Measurements from ENCODE around the gene PLEKHG4.

Gene PLEKHG4

DNA sequence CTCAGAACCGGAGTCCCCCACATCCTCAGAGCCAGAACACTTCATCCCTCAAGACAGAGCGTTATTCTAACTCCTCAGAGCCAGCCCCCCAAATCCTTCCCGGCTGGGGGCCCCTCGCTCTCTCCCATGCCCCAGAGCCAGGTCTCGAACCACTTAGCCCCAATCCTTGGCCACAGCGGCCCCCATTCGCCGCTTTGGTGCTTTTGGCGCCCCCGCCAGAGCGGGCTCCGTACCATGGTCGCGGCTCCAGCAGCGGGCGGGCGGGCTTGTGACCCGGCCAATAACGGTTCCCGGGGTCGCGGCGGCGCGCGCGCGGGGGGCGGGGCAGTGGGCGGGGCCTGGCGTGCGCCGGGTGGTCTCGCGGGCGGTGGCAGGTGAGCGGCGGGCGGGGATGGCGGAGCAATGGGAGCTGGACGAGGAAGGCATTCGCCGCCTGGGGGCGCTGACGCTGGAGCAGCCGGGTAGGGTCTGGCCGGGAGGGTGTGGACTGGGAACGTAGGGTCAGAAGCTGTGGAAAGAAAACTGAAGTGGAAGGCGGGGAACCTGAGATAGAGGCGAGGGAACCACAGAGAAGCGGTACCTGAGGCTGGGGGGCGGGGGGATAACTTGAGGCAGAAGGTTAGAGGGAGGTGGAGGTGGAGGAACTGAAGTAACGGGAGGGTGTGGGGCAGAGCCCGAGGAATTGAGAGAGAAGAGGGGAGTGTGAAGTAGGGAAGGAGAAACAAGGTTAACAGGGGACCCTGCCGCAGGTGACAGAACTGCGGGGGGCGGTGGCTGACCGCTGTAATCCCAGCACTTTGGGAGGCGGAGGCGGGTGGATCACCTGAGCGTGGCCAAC is 47.4 kb downstream of the PLEKHG4 start, which contains the start of the genes KCTD19 and LRRC36:
KCTD19 (minus strand) TSS at position 270 of the 838 bp plus-strand sequence; CDS start at position 236, 34 bp downstream.
LRRC36 (plus strand) TSS at position 344 of the 838 bp plus-strand sequence; CDS start at position 392, 48 bp downstream.
- H3K4me3 ChIP-seq (ENCODE audit: low read depth, low read length): peak within 1 kb of the TSS; percentile 58
- peak within 1 kb of the TSS; percentile 89 for H3K4me2 ChIP-seq (ENCODE audit: low read length)
- no peaks in the 10 kb centered on the region for H3K79me2 ChIP-seq
- TF ChIP-seq, protein P1, sequence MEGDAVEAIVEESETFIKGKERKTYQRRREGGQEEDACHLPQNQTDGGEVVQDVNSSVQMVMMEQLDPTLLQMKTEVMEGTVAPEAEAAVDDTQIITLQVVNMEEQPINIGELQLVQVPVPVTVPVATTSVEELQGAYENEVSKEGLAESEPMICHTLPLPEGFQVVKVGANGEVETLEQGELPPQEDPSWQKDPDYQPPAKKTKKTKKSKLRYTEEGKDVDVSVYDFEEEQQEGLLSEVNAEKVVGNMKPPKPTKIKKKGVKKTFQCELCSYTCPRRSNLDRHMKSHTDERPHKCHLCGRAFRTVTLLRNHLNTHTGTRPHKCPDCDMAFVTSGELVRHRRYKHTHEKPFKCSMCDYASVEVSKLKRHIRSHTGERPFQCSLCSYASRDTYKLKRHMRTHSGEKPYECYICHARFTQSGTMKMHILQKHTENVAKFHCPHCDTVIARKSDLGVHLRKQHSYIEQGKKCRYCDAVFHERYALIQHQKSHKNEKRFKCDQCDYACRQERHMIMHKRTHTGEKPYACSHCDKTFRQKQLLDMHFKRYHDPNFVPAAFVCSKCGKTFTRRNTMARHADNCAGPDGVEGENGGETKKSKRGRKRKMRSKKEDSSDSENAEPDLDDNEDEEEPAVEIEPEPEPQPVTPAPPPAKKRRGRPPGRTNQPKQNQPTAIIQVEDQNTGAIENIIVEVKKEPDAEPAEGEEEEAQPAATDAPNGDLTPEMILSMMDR (IDR thresholded peaks at IDR 0.05): no peak
- H3K36me3 ChIP-seq (ENCODE audit: control insufficient read depth, insufficient read depth, low read length): no peaks in the 10 kb centered on the region
- H2AFZ ChIP-seq: peak within 1 kb of the TSS; percentile 84
- no peaks in the 10 kb centered on the region for H3K27me3 ChIP-seq (ENCODE audit: control insufficient read depth, insufficient read depth, low read length)
- no peaks in the 10 kb centered on the region for H3K9me3 ChIP-seq (ENCODE audit: control insufficient read depth, low read length)
- peaks cover 3% of the 10 kb centered on the region for H3K4me1 ChIP-seq
- no peak within 1 kb of the TSS for H3K27ac ChIP-seq
- no peak within 1 kb of the TSS for H3K9ac ChIP-seq

DNA sequence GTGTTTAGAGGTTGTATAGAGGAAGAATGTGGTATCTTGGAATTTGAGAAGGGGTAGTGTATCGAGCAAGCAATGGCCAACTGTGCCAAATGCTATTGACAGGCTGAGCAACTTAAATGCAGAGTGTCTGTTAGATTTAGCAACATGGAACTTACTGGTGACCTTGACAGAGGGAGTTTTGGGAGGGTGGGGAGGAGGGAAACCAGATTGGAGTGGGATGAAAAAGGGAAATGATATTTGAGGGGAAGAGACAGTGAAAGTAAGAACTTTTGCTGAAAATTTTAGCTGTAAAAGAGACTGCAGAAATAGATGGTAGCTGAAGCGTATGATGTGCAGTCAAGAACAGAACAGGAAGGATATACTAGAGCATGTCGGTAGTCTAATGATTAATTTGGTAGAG is 48.4 kb downstream of the PLEKHG4 start:
- Histone ChIP-seq H3K27ac (no peak overlapping the region), H2AFZ (peak overlapping the region; percentile 42), H3K9ac (no peak overlapping the region), H3K4me1 (peaks cover 3% of the 10 kb centered on the region), H3K79me2 (no peaks in the 10 kb centered on the region), H3K9me3 (ENCODE audit: control insufficient read depth, low read length) (no peaks in the 10 kb centered on the region), H3K36me3 (ENCODE audit: control insufficient read depth, insufficient read depth, low read length) (no peaks in the 10 kb centered on the region), H3K4me3 (ENCODE audit: low read depth, low read length) (no peak overlapping the region), H3K27me3 (ENCODE audit: control insufficient read depth, insufficient read depth, low read length) (no peaks in the 10 kb centered on the region), H3K4me2 (ENCODE audit: low read length) (no peak overlapping the region)
- TF ChIP-seq, protein P1 (IDR thresholded peaks at IDR 0.05): no peak

DNA sequence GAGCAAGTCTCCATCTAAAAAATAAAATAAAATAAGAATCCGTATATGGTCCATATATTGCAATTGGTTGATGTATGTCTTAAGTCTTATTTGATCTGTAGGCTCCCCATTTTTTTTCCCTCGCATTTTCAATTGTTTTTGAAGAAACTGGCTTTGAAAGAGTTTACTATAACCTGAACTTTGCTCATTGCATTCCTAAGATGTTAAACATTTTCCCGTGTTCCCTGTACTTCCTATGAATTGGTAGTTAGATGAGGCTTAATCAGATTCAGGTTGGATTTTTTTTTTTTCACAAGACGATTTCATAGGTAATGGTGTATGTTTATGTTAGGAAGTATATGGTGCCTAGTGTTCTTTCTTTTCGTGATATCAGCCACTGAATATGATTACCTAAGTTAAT is 50.6 kb downstream of the PLEKHG4 start:
- H3K4me3 ChIP-seq (ENCODE audit: low read depth, low read length): no peak overlapping the region
- H3K9me3 ChIP-seq (ENCODE audit: control insufficient read depth, low read length): no peaks in the 10 kb centered on the region
- H2AFZ ChIP-seq: no peak overlapping the region
- H3K36me3 ChIP-seq (ENCODE audit: control insufficient read depth, insufficient read depth, low read length): no peaks in the 10 kb centered on the region
- no peak overlapping the region for H3K27ac ChIP-seq
- no peak overlapping the region for H3K9ac ChIP-seq
- H3K4me2 ChIP-seq (ENCODE audit: low read length): no peak overlapping the region
- peaks cover 3% of the 10 kb centered on the region for H3K4me1 ChIP-seq
- no peaks in the 10 kb centered on the region for H3K79me2 ChIP-seq
- H3K27me3 ChIP-seq (ENCODE audit: control insufficient read depth, insufficient read depth, low read length): no peaks in the 10 kb centered on the region
- TF ChIP-seq, protein P1 (IDR thresholded peaks at IDR 0.05): no peak

DNA sequence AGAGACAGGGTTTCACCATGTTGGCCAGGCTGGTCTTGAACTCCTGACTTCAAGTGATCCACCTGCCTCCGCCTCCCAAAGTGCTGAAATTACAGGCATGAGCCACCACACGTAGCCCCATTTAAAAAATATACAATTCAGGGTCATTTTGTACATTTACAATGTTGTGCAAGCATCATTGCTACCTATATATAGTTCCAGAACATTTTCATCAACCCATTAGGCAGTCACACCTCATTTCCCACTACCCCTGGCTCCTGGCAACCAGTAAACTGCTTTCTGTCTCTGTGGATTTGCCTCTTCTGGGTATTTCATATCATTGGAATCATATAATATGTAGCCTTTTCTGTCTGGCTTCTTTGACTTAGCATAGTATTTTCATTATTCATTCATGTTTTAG is 54.0 kb downstream of the PLEKHG4 start:
- TF ChIP-seq, protein P1 (IDR thresholded peaks at IDR 0.05): no peak

More for the DNA sequence above, 54.0 kb downstream of the PLEKHG4 start:
- H3K27ac ChIP-seq: no peak overlapping the region
- H3K4me1 ChIP-seq: no peaks in the 10 kb centered on the region
- no peak overlapping the region for H3K9ac ChIP-seq
- H3K4me3 ChIP-seq (ENCODE audit: low read depth, low read length): no peak overlapping the region
- no peaks in the 10 kb centered on the region for H3K36me3 ChIP-seq (ENCODE audit: control insufficient read depth, insufficient read depth, low read length)
- no peaks in the 10 kb centered on the region for H3K27me3 ChIP-seq (ENCODE audit: control insufficient read depth, insufficient read depth, low read length)
- H3K9me3 ChIP-seq (ENCODE audit: control insufficient read depth, low read length): no peaks in the 10 kb centered on the region
- no peaks in the 10 kb centered on the region for H3K79me2 ChIP-seq
- H2AFZ ChIP-seq: no peak overlapping the region
- no peak overlapping the region for H3K4me2 ChIP-seq (ENCODE audit: low read length)
